Adrenal gland (tissue), 12 donors: Measurements from ENCODE around the gene KLC1. TPM values are rescaled to one million over a fixed set of nuclear protein-coding genes. Genes with fewer than 3 reads are reported as not detected.

Experiments
- DNase-seq, 7 donors: peaks; one replicate each; pipeline ENCODE4 v3.0.0-alpha.2; 2019 to 2020
- H3K27ac ChIP-seq, 5 donors: fragments of 200-600 bp; sonication (generic) in 4 of 5; 1 replicate in 3 of 5; 2 replicates in 2 of 5; pipeline versions ENCODE4 v1.5.1 to v1.8.0; 2016 to 2020; ENCODE audit warnings: mild to moderate bottlenecking in 1 of 5
- H3K27me3 ChIP-seq: fragments of 200-600 bp; 2 replicates; pipeline ENCODE4 v1.8.0; 2021
- H3K36me3 ChIP-seq, 2 donors: fragments of 200-600 bp; replicated peaks in 1 of 2; 1 replicate in 1 of 2; 2 replicates in 1 of 2; pipeline versions ENCODE4 v1.5.1 to v1.8.0; 2018 to 2022
- H3K4me1 ChIP-seq, 2 donors: fragments of 200-600 bp; replicated peaks in 1 of 2; 1 replicate in 1 of 2; 2 replicates in 1 of 2; pipeline versions ENCODE4 v1.5.1 to v1.8.0; 2018 to 2021
- H3K4me3 ChIP-seq, 4 donors: fragments of 200-600 bp; sonication (generic) in 3 of 4; one replicate each; pipeline ENCODE4 v1.5.1; 2016 to 2018
- H3K9me3 ChIP-seq, 3 donors: fragments of 200-600 bp; sonication (generic) in 1 of 3; replicated peaks in 1 of 3; 1 replicate in 2 of 3; 2 replicates in 1 of 3; pipeline versions ENCODE4 v1.5.1 to v1.8.0; 2016 to 2021
- POLR2A ChIP-seq, 2 donors: fragments of 450-650 bp; IDR thresholded peaks; one replicate each; pipeline ENCODE4 v1.6.1; 2017; ENCODE audit warnings: antibody characterized with exemption in 2 of 2, mild to moderate bottlenecking in 2 of 2, moderate library complexity in 1 of 2
- WGBS, 4 donors: extraction: QIAGEN DNeasy Blood & Tissue Kit in 2 of 4; methylation state at CpG; one replicate each; pipeline versions ENCODE4 v1.1.5 to v1.1.7; 2013 to 2017; 5-methylcytosine and 5-hydroxymethylcytosine counted together
- intact Hi-C, 2 donors: fragments of 100-400 bp; cut with DNase I; formaldehyde crosslinking; loops; one replicate each; pipeline versions ENCODE4 v1.14.1 to v1.15.0; 2022 to 2023
- polyA plus RNA-seq, 3 donors: library from polyadenylated mRNA; stranded (reverse); fragments of 200-250 nt in 2 of 3; fragments of 350-450 nt in 1 of 3; fragmentation: Illumina TruSeq in 1 of 3; extraction: RNeasy Lipid Tissue Mini Kit (QIAGEN cat#74804) in 1 of 3; gene quantifications; one replicate each; pipeline ENCODE4 v1.2.3, GENCODE V29; 2013 to 2014
- total RNA-seq, 9 donors: library from RNA; depleted of rRNA in 4 of 9; stranded (reverse); fragments of >200 nt in 4 of 9; fragments of 120-200 nt in 1 of 9; fragmentation: NEBNext Ultra II Directional in 1 of 9; extraction: Animal tissue kit (Norgen Biotek cat#: 25700) in 1 of 9; gene quantifications; one replicate each; pipeline versions ENCODE4 v1.1.0 to v1.2.4, GENCODE V29; 2013 to 2023
- TF ChIP-seq, protein P1 (sequence below), 6 experiments: fragments of 450-650 bp in 4 of 6; fragments of 200-600 bp in 2 of 6; sonication (generic) in 1 of 6; IDR thresholded peaks; 1 replicate in 5 of 6; 2 replicates in 1 of 6; pipeline versions ENCODE4 v1.5.1 to v1.8.0; 2016 to 2021; ENCODE audit warnings: antibody characterized with exemption in 6 of 6, mild to moderate bottlenecking in 2 of 6, moderate library complexity in 1 of 6
- donor health status: healthy with polysubstance abuse.
- donor health status: Bipolar disorder and iron deficiency.
- donor health status: DM: yes; HTN: yes; CAD: no.
- donor health status: DM: no; HTN: no; CAD: no.
- donor health status: DM: no; HTN: no; CAD: no.
- donor health status: DM: yes; HTN: yes; CAD: no.

Gene KLC1
- total and polyA plus RNA-seq, 12 donors = 70.7 to 248 (median 125) TPM

DNA sequence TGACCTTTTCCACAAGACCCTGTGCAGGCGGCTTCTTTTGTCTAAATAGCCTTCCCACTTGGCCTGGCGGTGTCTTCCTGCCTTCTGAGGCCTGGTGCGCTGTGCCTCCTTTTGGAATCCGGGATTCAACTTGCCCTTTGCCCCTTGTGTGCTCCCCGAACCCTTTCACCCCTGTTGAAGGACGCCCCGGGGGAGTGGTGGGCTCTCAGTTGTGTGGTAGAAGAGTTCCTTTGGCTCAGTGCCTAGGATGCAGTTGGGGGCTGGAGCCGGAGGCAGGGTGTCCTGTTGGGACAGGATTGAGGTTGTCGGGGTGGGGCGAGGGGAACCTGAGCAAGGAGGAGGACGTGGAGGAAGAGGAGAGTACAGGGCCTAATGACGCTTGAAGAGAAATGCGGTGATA is 34.5 kb downstream of the KLC1 start:
- WGBS, 4 donors = 77 to 87% (median 80%) methylated on average over 12 to 13 of the region's 13 CpGs
- H3K27me3 ChIP-seq = no peaks in the 10 kb centered on the region
- H3K4me1 ChIP-seq = no peaks in the 10 kb centered on the region
- DNase-seq = no peak
- intact Hi-C loops = no loop called here
- H3K27ac ChIP-seq = peak overlapping the region in 2 of 5 donors; percentile 70 to 71
- TF ChIP-seq POLR2A (IDR thresholded peaks at IDR 0.05) = no peak
- TF ChIP-seq, protein P1, sequence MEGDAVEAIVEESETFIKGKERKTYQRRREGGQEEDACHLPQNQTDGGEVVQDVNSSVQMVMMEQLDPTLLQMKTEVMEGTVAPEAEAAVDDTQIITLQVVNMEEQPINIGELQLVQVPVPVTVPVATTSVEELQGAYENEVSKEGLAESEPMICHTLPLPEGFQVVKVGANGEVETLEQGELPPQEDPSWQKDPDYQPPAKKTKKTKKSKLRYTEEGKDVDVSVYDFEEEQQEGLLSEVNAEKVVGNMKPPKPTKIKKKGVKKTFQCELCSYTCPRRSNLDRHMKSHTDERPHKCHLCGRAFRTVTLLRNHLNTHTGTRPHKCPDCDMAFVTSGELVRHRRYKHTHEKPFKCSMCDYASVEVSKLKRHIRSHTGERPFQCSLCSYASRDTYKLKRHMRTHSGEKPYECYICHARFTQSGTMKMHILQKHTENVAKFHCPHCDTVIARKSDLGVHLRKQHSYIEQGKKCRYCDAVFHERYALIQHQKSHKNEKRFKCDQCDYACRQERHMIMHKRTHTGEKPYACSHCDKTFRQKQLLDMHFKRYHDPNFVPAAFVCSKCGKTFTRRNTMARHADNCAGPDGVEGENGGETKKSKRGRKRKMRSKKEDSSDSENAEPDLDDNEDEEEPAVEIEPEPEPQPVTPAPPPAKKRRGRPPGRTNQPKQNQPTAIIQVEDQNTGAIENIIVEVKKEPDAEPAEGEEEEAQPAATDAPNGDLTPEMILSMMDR (IDR thresholded peaks at IDR 0.05) = no peak
- H3K4me3 ChIP-seq = no peak overlapping the region
- H3K36me3 ChIP-seq = peaks cover 0 to 75% of the 10 kb centered on the region in 2 donors
- no peaks in the 10 kb centered on the region for H3K9me3 ChIP-seq

DNA sequence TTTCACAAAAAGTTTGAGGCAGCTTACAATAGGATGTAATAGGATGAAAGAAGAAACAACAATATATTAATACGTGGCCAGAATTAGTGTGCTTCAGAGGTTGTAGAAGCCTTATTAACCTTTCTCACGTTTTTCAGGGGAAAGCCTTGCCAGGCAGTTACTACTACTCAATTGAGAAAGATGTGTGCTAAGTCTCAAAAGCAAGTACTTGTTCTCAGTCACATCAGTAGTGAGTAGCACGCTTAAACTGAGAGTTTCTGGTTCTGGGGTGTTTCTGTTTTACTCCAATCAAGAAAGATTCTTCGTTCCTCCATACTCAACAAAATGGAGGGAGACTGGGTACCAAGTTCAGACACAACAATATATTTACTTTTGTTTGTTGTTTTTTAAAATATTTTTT is 38.7 kb downstream of the KLC1 start:
- no peak overlapping the region for H3K27ac ChIP-seq
- WGBS, 4 donors = 81 to 94% (median 86%) methylated on average over 4 of the region's 4 CpGs
- no peaks in the 10 kb centered on the region for H3K27me3 ChIP-seq
- no peak for DNase-seq
- H3K4me1 ChIP-seq = no peaks in the 10 kb centered on the region
- H3K9me3 ChIP-seq = no peaks in the 10 kb centered on the region
- peaks cover 0 to 74% of the 10 kb centered on the region in 2 donors for H3K36me3 ChIP-seq
- intact Hi-C loops = no loop called here
- H3K4me3 ChIP-seq = no peak overlapping the region
- TF ChIP-seq, protein P1 (IDR thresholded peaks at IDR 0.05) = no peak
- TF ChIP-seq POLR2A (IDR thresholded peaks at IDR 0.05) = no peak

DNA sequence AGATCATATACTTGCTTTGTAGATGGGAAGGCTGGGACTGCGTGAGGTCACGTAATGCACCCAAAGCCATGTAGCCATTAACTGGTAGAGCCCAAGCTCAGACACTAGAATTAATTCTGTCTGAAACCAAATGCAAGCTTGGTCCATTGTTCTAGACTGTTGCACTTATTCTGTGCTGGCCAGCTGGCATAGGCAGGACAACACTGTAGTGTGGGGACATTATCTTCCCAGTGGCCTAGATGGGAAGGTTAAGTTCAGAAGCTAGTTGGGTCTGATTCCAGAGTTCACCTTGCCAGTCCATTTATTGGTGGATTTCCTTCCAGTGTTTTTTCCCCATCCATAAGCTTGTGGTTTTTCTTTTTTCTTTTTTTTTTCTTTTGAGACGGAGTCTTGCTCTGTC is 39.1 kb downstream of the KLC1 start:
- Histone ChIP-seq H3K27ac (no peak overlapping the region), H3K36me3 (peaks cover 0 to 74% of the 10 kb centered on the region in 2 donors), H3K4me1 (no peaks in the 10 kb centered on the region), H3K4me3 (no peak overlapping the region), H3K9me3 (no peaks in the 10 kb centered on the region), H3K27me3 (no peaks in the 10 kb centered on the region)
- WGBS, 4 donors = 97 to 100% (median 98%) methylated on average over 3 of the region's 3 CpGs
- no peak for DNase-seq
- intact Hi-C loops = no loop called here
- TF ChIP-seq POLR2A (IDR thresholded peaks at IDR 0.05) = no peak
- TF ChIP-seq, protein P1 (IDR thresholded peaks at IDR 0.05) = no peak

DNA sequence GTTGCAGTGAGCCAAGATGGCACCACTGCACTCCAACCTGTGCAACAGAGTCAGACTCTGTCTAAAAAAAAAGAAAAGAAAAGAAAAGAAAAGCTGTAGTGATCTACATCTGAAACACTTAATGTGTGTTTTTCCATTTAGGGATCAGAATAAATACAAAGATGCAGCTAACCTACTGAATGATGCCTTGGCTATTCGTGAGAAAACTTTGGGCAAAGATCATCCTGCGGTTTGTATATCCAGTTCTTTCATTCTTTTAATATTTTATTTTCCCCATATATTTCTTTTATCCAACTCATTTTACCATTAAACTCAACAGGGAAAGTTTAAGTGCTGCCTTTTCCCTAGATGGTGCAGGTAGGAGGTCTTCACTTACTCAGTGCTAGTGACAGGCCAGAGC is 40.4 kb downstream of the KLC1 start:
- Histone ChIP-seq H3K27ac (no peak overlapping the region), H3K27me3 (no peaks in the 10 kb centered on the region), H3K4me3 (no peak overlapping the region), H3K36me3 (peaks cover 0 to 82% of the 10 kb centered on the region in 2 donors), H3K4me1 (no peaks in the 10 kb centered on the region), H3K9me3 (no peaks in the 10 kb centered on the region)
- no peak for DNase-seq
- no peak for TF ChIP-seq POLR2A (IDR thresholded peaks at IDR 0.05)
- TF ChIP-seq, protein P1 (IDR thresholded peaks at IDR 0.05) = no peak
- 89 to 98% (median 93%) methylated on average over 2 of the region's 2 CpGs for WGBS, 4 donors
- intact Hi-C loops = no loop called here
